HCT116 (cell line): Measurements from ENCODE around the gene FOXL2NB. TPM values are rescaled to one million over a fixed set of nuclear protein-coding genes. Genes with fewer than 3 reads are reported as not detected.

ENCODE experiments used
- ATAC-seq: fragments of 200-7000 bp; cut with Tn5 transposase; 2 replicates; pipeline ENCODE4 v1.9.1; 2020; ENCODE audit warnings: mild to moderate bottlenecking, moderate library complexity
- BruUV-seq: library from RNA; stranded (reverse); fragments of 400-500 nt; replicated peaks from 2 replicates; lab custom pipeline; 2021; lab: Mats Ljungman, UMichigan
- CTCF ChIA-PET: fragments of 300-600 bp; sonication (Branson Sonifier 250); formaldehyde crosslinking; loops from one replicate; lab custom pipeline; 2021; ENCODE audit warnings: antibody characterized with exemption; lab: Charles Lee
- POLR2A ChIA-PET: fragments of 300-600, 350-600 bp; sonication (Branson Sonifier 250); formaldehyde crosslinking; loops from one replicate; lab custom pipeline; 2021; ENCODE audit warnings: antibody characterized with exemption; lab: Charles Lee
- RAD21 ChIA-PET, 2 experiments: fragments of 300-600 bp; sonication (Branson Sonifier 250); formaldehyde crosslinking; loops; one replicate each; lab custom pipeline; 2023; ENCODE audit warnings: low total read pairs in 2 of 2; ENCODE audit not compliant: uncharacterized antibody in 2 of 2, unreplicated experiment in 2 of 2, low non-redundant PET in 1 of 2; lab: Charles Lee
- DNase-seq: peaks from one replicate; pipeline ENCODE4 v3.0.0-alpha.2; 2010; ENCODE audit warnings: low read depth, low spot score
- H2AFZ ChIP-seq: fragments of 200-600 bp; shearing (Covaris generic), sonication (generic); 2 replicates; pipeline ENCODE4 v1.6.1; 2017; ENCODE audit warnings: low read depth, mixed run types, mixed read lengths, antibody characterized with exemption, low read length; ENCODE audit not compliant: poor library complexity, severe bottlenecking
- H3K27ac ChIP-seq: 2 replicates; pipeline ENCODE4 v1.5.1; 2012; ENCODE audit warnings: low read depth, low read length
- H3K27me3 ChIP-seq: fragments of 200-600 bp; sonication (generic); 2 replicates; pipeline ENCODE4 v1.6.1; 2016; ENCODE audit warnings: mixed run types, low read length, mixed read lengths; ENCODE audit not compliant: insufficient read depth
- H3K36me3 ChIP-seq, 2 experiments: fragments of 200-500 bp in 1 of 2; fragments of 200-600 bp in 1 of 2; sonication (Bioruptor generic) in 1 of 2; sonication (generic) in 1 of 2; 2 replicates each; pipeline versions ENCODE4 v1.5.1 to v1.6.1; 2014 to 2016; ENCODE audit warnings: low read length in 2 of 2, inconsistent platforms in 1 of 2, mixed read lengths in 1 of 2, mixed run types in 1 of 2; ENCODE audit not compliant: insufficient read depth in 2 of 2, control insufficient read depth in 1 of 2
- H3K4me1 ChIP-seq, 2 experiments: fragments of 200-600 bp in 1 of 2; sonication (generic) in 1 of 2; 2 replicates each; pipeline versions ENCODE4 v1.5.1 to v1.6.1; 2012 to 2017; ENCODE audit warnings: low read length in 2 of 2, inconsistent platforms in 1 of 2, mild to moderate bottlenecking in 1 of 2, mixed read lengths in 1 of 2, mixed run types in 1 of 2, moderate library complexity in 1 of 2; ENCODE audit not compliant: insufficient read depth in 2 of 2, control insufficient read depth in 1 of 2
- H3K4me2 ChIP-seq: fragments of 200-600 bp; sonication (generic); 2 replicates; pipeline ENCODE4 v1.6.1; 2017; ENCODE audit warnings: mixed run types, low read length, mixed read lengths
- H3K4me3 ChIP-seq, 2 experiments: fragments of 200-600 bp in 1 of 2; sonication (generic) in 1 of 2; replicated peaks in 1 of 2; 2 replicates each; pipeline ENCODE4 v1.5.1; 2011 to 2016; ENCODE audit warnings: low read length in 2 of 2, control low read depth in 1 of 2, low read depth in 1 of 2, mild to moderate bottlenecking in 1 of 2, mixed read lengths in 1 of 2, mixed run types in 1 of 2
- H3K79me2 ChIP-seq: fragments of 200-600 bp; sonication (generic); 2 replicates; pipeline ENCODE4 v1.6.1; 2017; ENCODE audit warnings: mild to moderate bottlenecking, mixed run types, low read length, moderate library complexity, mixed read lengths; ENCODE audit not compliant: insufficient read depth
- H3K9ac ChIP-seq: fragments of 200-600 bp; sonication (generic); 2 replicates; pipeline ENCODE4 v1.6.1; 2016; ENCODE audit warnings: low read length, mixed read lengths
- H3K9me2 ChIP-seq: fragments of 200-600 bp; sonication (generic), shearing (Covaris generic); 2 replicates; pipeline ENCODE4 v1.6.1; 2017; ENCODE audit warnings: mixed run types, mild to moderate bottlenecking, moderate library complexity; ENCODE audit not compliant: insufficient read depth
- H3K9me3 ChIP-seq, 2 experiments: fragments of 200-500 bp in 1 of 2; fragments of 200-600 bp in 1 of 2; sonication (Bioruptor generic) in 1 of 2; sonication (generic) in 1 of 2; 2 replicates each; pipeline ENCODE4 v1.6.1; 2014 to 2017; ENCODE audit warnings: low read length in 2 of 2, mixed read lengths in 2 of 2, inconsistent platforms in 1 of 2, low read depth in 1 of 2, mild to moderate bottlenecking in 1 of 2, mixed run types in 1 of 2, moderate library complexity in 1 of 2; ENCODE audit not compliant: control insufficient read depth in 1 of 2, insufficient read depth in 1 of 2
- H4K20me1 ChIP-seq: fragments of 200-600 bp; sonication (generic), shearing (Covaris generic); 2 replicates; pipeline ENCODE4 v1.6.1; 2017; ENCODE audit warnings: mixed run types, mild to moderate bottlenecking, moderate library complexity; ENCODE audit not compliant: insufficient read depth
- EGR1 ChIP-seq: IDR thresholded peaks from 2 replicates; pipeline ENCODE4 v1.6.1; 2012; ENCODE audit warnings: low read depth
- EZH2 ChIP-seq: fragments of 200-600 bp; sonication (generic); IDR thresholded peaks from 2 replicates; pipeline ENCODE4 v1.6.1; 2017; ENCODE audit warnings: antibody characterized with exemption, mixed run types
- EZH2phosphoT487 ChIP-seq: fragments of 200-600 bp; IDR thresholded peaks from 2 replicates; pipeline ENCODE4 v1.6.1; 2018; ENCODE audit warnings: antibody characterized with exemption, borderline replicate concordance
- JUND ChIP-seq: IDR thresholded peaks from 2 replicates; pipeline ENCODE4 v1.6.1; 2012
- POLR2A ChIP-seq: IDR thresholded peaks from 2 replicates; pipeline ENCODE4 v1.7.0; 2011; ENCODE audit warnings: borderline replicate concordance; ENCODE audit not compliant: insufficient read depth, insufficient read length; ENCODE audit errors: extremely low read depth
- POLR2AphosphoS5 ChIP-seq: IDR thresholded peaks from 2 replicates; pipeline ENCODE4 v1.6.1; 2011; ENCODE audit warnings: mild to moderate bottlenecking, low read depth, low read length, moderate library complexity
- RAD21 ChIP-seq: IDR thresholded peaks from 2 replicates; pipeline ENCODE4 v1.6.1; 2012; ENCODE audit warnings: low read depth, mild to moderate bottlenecking
- SP1 ChIP-seq: IDR thresholded peaks from 2 replicates; pipeline ENCODE4 v1.6.1; 2012; ENCODE audit warnings: low read depth
- SRF ChIP-seq: IDR thresholded peaks from 2 replicates; pipeline ENCODE4 v1.6.1; 2012; ENCODE audit warnings: low read depth
- YY1 ChIP-seq: IDR thresholded peaks from 2 replicates; pipeline ENCODE4 v1.6.1; 2011; ENCODE audit warnings: low read length, low read depth, moderate library complexity, mild to moderate bottlenecking; ENCODE audit not compliant: insufficient replicate concordance; ENCODE audit errors: extremely low read depth
- ZNF274 ChIP-seq: fragments of 200-500 bp; sonication (Bioruptor generic); IDR thresholded peaks from 2 replicates; pipeline ENCODE4 v1.6.1; 2014; ENCODE audit warnings: mild to moderate bottlenecking, low read depth, low read length, inconsistent platforms
- intact Hi-C: fragments of 100-400 bp; cut with micrococcal nuclease; formaldehyde crosslinking; loops from 2 replicates; pipeline ENCODE4 v1.10.0; 2022
- total RNA-seq: library from RNA; stranded (reverse); gene quantifications from one replicate; pipeline ENCODE4 v1.2.1, GENCODE V29; 2021; ENCODE audit not compliant: unreplicated experiment
- TF ChIP-seq, protein P1 (sequence below): IDR thresholded peaks from 2 replicates; pipeline ENCODE4 v1.6.1; 2011; ENCODE audit warnings: mild to moderate bottlenecking, low read length, moderate library complexity; ENCODE audit not compliant: insufficient replicate concordance; ENCODE audit errors: extremely low read depth
- TF ChIP-seq, protein P2 (sequence below): IDR thresholded peaks from 2 replicates; pipeline ENCODE4 v1.6.1; 2012; ENCODE audit warnings: low read depth

FOXL2NB gene
- total RNA-seq, 1 experiment from 2014 or later: 0.93 TPM

DNA sequence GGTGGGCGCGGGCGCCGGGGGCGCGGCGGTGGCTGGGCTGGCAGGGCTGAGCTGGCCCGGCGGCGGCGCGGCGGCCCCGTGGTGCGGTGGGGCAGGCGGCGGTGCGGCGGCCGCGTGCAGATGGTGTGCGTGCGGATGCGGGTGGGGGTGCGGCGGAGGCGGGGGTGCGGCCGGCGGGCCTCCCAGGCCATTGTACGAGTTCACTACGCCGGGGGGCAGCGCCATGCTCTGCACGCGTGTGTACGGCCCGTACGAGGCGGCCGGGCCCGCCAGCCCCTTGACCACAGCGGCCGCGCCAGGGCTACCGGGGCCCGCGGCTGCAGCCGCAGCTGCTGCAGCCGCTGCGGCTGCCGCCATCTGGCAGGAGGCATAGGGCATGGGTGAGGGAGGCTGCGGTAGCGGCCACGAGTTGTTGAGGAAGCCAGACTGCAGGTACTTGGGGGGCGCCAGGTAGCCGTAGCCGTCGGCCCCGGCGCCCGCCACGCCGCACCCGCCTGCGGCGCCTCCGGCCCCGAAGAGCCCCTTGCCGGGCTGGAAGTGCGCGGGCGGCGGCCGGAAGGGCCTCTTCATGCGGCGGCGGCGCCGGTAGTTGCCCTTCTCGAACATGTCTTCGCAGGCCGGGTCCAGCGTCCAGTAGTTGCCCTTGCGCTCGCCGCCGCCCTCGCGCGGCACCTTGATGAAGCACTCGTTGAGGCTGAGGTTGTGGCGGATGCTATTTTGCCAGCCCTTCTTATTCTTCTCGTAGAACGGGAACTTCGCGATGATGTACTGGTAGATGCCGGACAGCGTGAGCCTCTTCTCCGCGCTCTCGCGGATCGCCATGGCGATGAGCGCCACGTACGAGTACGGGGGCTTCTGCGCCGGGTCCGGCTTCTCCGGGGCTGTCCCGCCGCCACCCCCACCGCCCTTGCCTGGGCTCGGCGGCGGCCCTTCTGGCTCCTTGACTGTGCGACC is 1.0 kb upstream of the FOXL2NB start:
- H3K36me3 ChIP-seq: no peaks in the 10 kb centered on the region
- DNase-seq: no peak
- H3K9me2 ChIP-seq: no peaks in the 10 kb centered on the region
- no peaks in the 10 kb centered on the region for H3K9me3 ChIP-seq
- H3K27ac ChIP-seq: no peak overlapping the region
- intact Hi-C loops: no loop called here
- CTCF ChIA-PET: no interaction called here
- RAD21 ChIA-PET: no interaction called here
- H4K20me1 ChIP-seq: no peaks in the 10 kb centered on the region
- ATAC-seq: no peak
- H2AFZ ChIP-seq: no peak overlapping the region
- POLR2A ChIA-PET: no interaction called here
- no peaks in the 10 kb centered on the region for H3K79me2 ChIP-seq
- H3K9ac ChIP-seq: no peak overlapping the region
- no peak for TF ChIP-seq YY1
- TF ChIP-seq, all 23 proteins: peak for 0
- Histone ChIP-seq H3K4me3 (no peak overlapping the region), H3K4me1 (no peaks in the 10 kb centered on the region), H3K27me3 (no peaks in the 10 kb centered on the region), H3K4me2 (no peak overlapping the region)
- no TSS peak for BruUV-seq

DNA sequence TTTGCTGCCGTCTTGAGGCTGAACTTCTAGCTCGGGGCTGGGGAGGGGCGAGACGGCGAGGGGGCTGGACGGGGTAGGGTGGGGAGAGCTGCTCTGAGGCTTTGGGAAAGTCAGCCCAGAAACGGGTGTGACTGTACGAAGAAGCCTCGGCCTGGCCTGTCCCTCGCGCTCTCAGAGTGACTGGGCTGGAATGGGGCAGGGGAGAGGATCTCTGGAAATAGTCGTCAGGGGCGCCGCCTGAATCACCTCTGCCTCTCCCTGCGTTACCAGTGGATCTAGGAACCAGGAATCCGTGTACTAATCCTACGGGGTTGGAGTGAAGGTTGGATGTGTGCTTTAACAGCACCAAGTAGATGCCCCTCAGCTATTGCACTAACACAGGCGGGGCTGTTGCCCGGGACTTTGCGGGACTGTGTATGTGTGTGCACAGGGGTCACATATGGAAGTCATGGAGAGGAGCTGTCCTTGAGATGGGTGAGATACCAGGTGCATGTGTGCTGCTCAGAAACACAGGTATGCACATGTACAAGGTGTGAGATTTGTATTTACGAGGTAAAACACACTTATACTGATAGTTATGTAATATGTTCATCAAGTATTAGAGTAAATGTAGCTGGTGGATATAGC is 591 bp downstream of the FOXL2NB start:
- ChIA-PET RAD21 (no interaction called here), POLR2A (no interaction called here), CTCF (interaction anchor here (0.6 kb wide), 2 partner anchors 32 to 988 kb away, joined by 3 read pairs; no protein-coding TSS in a partner anchor)
- BruUV-seq: no TSS peak
- Histone ChIP-seq H4K20me1 (no peaks in the 10 kb centered on the region), H3K27ac (no peak overlapping the region), H3K4me2 (no peak overlapping the region), H3K9ac (no peak overlapping the region), H2AFZ (no peak overlapping the region), H3K79me2 (no peaks in the 10 kb centered on the region), H3K9me3 (no peaks in the 10 kb centered on the region), H3K4me3 (no peak overlapping the region), H3K4me1 (no peaks in the 10 kb centered on the region), H3K36me3 (no peaks in the 10 kb centered on the region), H3K27me3 (no peaks in the 10 kb centered on the region), H3K9me2 (no peaks in the 10 kb centered on the region)
- DNase-seq (no peak), ATAC-seq (no peak)
- intact Hi-C loops: no loop called here
- TF ChIP-seq SP1 (no peak), EGR1 (no peak), SRF (no peak), POLR2A (no peak), RAD21 (no peak), POLR2AphosphoS5 (no peak), ZNF274 (no peak), EZH2 (no peak), JUND (no peak), EZH2phosphoT487 (no peak)
- TF ChIP-seq, protein P1, sequence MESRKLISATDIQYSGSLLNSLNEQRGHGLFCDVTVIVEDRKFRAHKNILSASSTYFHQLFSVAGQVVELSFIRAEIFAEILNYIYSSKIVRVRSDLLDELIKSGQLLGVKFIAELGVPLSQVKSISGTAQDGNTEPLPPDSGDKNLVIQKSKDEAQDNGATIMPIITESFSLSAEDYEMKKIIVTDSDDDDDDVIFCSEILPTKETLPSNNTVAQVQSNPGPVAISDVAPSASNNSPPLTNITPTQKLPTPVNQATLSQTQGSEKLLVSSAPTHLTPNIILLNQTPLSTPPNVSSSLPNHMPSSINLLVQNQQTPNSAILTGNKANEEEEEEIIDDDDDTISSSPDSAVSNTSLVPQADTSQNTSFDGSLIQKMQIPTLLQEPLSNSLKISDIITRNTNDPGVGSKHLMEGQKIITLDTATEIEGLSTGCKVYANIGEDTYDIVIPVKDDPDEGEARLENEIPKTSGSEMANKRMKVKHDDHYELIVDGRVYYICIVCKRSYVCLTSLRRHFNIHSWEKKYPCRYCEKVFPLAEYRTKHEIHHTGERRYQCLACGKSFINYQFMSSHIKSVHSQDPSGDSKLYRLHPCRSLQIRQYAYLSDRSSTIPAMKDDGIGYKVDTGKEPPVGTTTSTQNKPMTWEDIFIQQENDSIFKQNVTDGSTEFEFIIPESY: no peak
- TF ChIP-seq, protein P2, sequence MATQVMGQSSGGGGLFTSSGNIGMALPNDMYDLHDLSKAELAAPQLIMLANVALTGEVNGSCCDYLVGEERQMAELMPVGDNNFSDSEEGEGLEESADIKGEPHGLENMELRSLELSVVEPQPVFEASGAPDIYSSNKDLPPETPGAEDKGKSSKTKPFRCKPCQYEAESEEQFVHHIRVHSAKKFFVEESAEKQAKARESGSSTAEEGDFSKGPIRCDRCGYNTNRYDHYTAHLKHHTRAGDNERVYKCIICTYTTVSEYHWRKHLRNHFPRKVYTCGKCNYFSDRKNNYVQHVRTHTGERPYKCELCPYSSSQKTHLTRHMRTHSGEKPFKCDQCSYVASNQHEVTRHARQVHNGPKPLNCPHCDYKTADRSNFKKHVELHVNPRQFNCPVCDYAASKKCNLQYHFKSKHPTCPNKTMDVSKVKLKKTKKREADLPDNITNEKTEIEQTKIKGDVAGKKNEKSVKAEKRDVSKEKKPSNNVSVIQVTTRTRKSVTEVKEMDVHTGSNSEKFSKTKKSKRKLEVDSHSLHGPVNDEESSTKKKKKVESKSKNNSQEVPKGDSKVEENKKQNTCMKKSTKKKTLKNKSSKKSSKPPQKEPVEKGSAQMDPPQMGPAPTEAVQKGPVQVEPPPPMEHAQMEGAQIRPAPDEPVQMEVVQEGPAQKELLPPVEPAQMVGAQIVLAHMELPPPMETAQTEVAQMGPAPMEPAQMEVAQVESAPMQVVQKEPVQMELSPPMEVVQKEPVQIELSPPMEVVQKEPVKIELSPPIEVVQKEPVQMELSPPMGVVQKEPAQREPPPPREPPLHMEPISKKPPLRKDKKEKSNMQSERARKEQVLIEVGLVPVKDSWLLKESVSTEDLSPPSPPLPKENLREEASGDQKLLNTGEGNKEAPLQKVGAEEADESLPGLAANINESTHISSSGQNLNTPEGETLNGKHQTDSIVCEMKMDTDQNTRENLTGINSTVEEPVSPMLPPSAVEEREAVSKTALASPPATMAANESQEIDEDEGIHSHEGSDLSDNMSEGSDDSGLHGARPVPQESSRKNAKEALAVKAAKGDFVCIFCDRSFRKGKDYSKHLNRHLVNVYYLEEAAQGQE: no peak
